Transverse colon (tissue), 4 donors: ENCODE data around the gene MUC6. TPM values are rescaled to one million over a fixed set of nuclear protein-coding genes. Genes with fewer than 3 reads are reported as not detected.
A peak's percentile ranks its signal among the peaks of the same experiment; 100 is the strongest.

Experiments used
- DNase-seq: peaks from one replicate; pipeline ENCODE4 v3.0.0-alpha.2; 2019
- H3K27ac ChIP-seq, 4 donors: fragments of 200-600 bp; sonication (generic); 2 replicates each; pipeline ENCODE4 v1.5.1; 2016 to 2018; ENCODE audit warnings: inconsistent platforms in 4 of 4
- H3K27me3 ChIP-seq: fragments of 200-600 bp; sonication (generic); 2 replicates; pipeline ENCODE4 v1.5.1; 2017; ENCODE audit warnings: inconsistent platforms
- H3K36me3 ChIP-seq, 4 donors: fragments of 200-600 bp; sonication (generic); 2 replicates each; pipeline ENCODE4 v1.5.1; 2017 to 2019; ENCODE audit warnings: inconsistent platforms in 4 of 4
- H3K4me1 ChIP-seq, 4 donors: fragments of 200-600 bp; sonication (generic); 2 replicates each; pipeline ENCODE4 v1.5.1; 2017 to 2020; ENCODE audit warnings: inconsistent platforms in 4 of 4
- H3K4me3 ChIP-seq, 4 donors: fragments of 200-600 bp; sonication (generic); 1 replicate in 1 of 4; 2 replicates in 3 of 4; pipeline versions ENCODE4 v1.5.1 to v1.6.1; 2017 to 2019; ENCODE audit warnings: inconsistent platforms in 4 of 4
- H3K9me3 ChIP-seq, 2 donors: fragments of 200-600 bp; sonication (generic); 2 replicates each; pipeline ENCODE4 v1.5.1; 2017 to 2019; ENCODE audit warnings: inconsistent platforms in 2 of 2
- EP300 ChIP-seq: sonication (generic); formaldehyde crosslinking; IDR thresholded peaks from one replicate; pipeline ENCODE4 v1.6.1; 2017; ENCODE audit warnings: antibody characterized with exemption, low read depth
- POLR2A ChIP-seq: fragments of 450-650 bp; IDR thresholded peaks from one replicate; pipeline ENCODE4 v1.6.1; 2016; ENCODE audit warnings: antibody characterized with exemption, mild to moderate bottlenecking, moderate library complexity
- POLR2AphosphoS5 ChIP-seq, 3 donors: sonication (generic); formaldehyde crosslinking; IDR thresholded peaks; one replicate each; pipeline ENCODE4 v1.6.1; 2016; ENCODE audit warnings: antibody characterized with exemption in 3 of 3
- WGBS, 2 donors: methylation state at CpG; one replicate each; pipeline ENCODE4 v1.1.5; 2018; ENCODE audit warnings: low coverage in 1 of 2; 5-methylcytosine and 5-hydroxymethylcytosine counted together
- in situ Hi-C, 4 donors: fragments of 200-750 bp; cut with MboI; loops; one replicate each; pipeline versions ENCODE4 v1.15.0 to v1.15.1; 2017; ENCODE audit warnings: low sequenced_read_pairs in 3 of 4, low pct_ligation_motif_present in 1 of 4, low pct_unique_long_range_greater_than_20kb in 1 of 4
- intact Hi-C: fragments of 100-400 bp; cut with DNase I; formaldehyde crosslinking; loops from one replicate; pipeline ENCODE4 v1.15.1; 2023; ENCODE audit warnings: low total_unique reads
- total RNA-seq, 4 donors: library from RNA; depleted of rRNA; stranded (reverse); fragments of >200 nt; gene quantifications; one replicate each; pipeline ENCODE4 v1.1.0, GENCODE V29; 2016
- TF ChIP-seq, protein P1 (sequence below), 5 experiments: fragments of 200-600 bp in 3 of 5; fragments of 450-650 bp in 2 of 5; sonication (generic) in 3 of 5; IDR thresholded peaks; 1 replicate in 2 of 5; 2 replicates in 3 of 5; pipeline ENCODE4 v1.5.1; 2016 to 2017; ENCODE audit warnings: antibody characterized with exemption in 5 of 5, inconsistent platforms in 3 of 5, mild to moderate bottlenecking in 2 of 5, moderate library complexity in 1 of 5

The MUC6 gene, protein sequence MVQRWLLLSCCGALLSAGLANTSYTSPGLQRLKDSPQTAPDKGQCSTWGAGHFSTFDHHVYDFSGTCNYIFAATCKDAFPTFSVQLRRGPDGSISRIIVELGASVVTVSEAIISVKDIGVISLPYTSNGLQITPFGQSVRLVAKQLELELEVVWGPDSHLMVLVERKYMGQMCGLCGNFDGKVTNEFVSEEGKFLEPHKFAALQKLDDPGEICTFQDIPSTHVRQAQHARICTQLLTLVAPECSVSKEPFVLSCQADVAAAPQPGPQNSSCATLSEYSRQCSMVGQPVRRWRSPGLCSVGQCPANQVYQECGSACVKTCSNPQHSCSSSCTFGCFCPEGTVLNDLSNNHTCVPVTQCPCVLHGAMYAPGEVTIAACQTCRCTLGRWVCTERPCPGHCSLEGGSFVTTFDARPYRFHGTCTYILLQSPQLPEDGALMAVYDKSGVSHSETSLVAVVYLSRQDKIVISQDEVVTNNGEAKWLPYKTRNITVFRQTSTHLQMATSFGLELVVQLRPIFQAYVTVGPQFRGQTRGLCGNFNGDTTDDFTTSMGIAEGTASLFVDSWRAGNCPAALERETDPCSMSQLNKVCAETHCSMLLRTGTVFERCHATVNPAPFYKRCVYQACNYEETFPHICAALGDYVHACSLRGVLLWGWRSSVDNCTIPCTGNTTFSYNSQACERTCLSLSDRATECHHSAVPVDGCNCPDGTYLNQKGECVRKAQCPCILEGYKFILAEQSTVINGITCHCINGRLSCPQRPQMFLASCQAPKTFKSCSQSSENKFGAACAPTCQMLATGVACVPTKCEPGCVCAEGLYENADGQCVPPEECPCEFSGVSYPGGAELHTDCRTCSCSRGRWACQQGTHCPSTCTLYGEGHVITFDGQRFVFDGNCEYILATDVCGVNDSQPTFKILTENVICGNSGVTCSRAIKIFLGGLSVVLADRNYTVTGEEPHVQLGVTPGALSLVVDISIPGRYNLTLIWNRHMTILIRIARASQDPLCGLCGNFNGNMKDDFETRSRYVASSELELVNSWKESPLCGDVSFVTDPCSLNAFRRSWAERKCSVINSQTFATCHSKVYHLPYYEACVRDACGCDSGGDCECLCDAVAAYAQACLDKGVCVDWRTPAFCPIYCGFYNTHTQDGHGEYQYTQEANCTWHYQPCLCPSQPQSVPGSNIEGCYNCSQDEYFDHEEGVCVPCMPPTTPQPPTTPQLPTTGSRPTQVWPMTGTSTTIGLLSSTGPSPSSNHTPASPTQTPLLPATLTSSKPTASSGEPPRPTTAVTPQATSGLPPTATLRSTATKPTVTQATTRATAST (N-terminal part only)
- not detected for total RNA-seq

DNA sequence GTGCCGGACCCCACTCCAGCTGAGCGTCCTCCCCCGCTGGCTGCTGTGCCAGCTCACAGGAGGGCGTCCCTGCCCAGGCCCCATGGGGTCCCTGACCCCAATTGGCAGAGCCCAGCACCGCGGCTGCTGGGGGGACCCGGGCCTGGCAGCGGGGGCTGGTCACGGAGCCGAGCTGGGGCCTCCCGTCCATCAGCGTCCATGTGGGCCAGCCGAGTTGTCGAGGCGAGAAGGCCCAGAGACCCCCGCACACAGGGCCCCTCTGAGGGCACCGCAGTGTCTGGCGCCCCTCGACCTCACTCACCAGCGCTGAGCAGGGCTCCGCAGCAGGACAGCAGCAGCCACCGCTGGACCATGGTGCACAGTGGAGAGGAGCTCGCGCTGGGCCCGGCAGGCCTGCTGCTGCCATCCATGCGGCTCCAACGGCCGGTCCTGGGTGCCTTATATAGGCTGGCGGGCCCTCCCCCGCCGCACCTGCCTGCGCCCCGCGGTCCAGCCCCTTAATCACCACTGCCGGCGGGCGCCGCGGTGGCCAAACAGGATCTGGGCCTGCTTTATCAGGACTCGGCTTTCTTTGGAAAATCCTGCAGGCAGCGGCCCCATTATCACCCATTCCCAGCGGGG is at the start of gene MUC6:
Gene MUC6, minus strand, starts transcription at position 416 of the 621 bp plus-strand sequence. Its CDS starts 63 bp downstream, at position 353.
- peaks cover 34% of the 10 kb centered on the region for H3K27me3 ChIP-seq
- no peak within 1 kb of the TSS for H3K4me3 ChIP-seq
- H3K9me3 ChIP-seq, result no peaks in the 10 kb centered on the region
- intact Hi-C loops (no loop called here), in situ Hi-C loops (loop anchor here in 3 of 4 donors (25.0 kb wide), 2 partner anchors 124 to 174 kb away; partner anchors contain the start of gene CHID1 (in 1 of the 3))
- DNase-seq, result no peak
- no peak within 1 kb of the TSS for H3K27ac ChIP-seq
- H3K36me3 ChIP-seq, result no peaks in the 10 kb centered on the region
- H3K4me1 ChIP-seq, result no peaks in the 10 kb centered on the region
- 48% methylated on average over 5 of the region's 42 CpGs; no CpG with 5 or more reads in 1 of the 2 donors for WGBS, 2 donors
- no peak for TF ChIP-seq POLR2A
- TF ChIP-seq POLR2AphosphoS5 (IDR thresholded peaks at IDR 0.05), result no peak
- TF ChIP-seq, protein P1, sequence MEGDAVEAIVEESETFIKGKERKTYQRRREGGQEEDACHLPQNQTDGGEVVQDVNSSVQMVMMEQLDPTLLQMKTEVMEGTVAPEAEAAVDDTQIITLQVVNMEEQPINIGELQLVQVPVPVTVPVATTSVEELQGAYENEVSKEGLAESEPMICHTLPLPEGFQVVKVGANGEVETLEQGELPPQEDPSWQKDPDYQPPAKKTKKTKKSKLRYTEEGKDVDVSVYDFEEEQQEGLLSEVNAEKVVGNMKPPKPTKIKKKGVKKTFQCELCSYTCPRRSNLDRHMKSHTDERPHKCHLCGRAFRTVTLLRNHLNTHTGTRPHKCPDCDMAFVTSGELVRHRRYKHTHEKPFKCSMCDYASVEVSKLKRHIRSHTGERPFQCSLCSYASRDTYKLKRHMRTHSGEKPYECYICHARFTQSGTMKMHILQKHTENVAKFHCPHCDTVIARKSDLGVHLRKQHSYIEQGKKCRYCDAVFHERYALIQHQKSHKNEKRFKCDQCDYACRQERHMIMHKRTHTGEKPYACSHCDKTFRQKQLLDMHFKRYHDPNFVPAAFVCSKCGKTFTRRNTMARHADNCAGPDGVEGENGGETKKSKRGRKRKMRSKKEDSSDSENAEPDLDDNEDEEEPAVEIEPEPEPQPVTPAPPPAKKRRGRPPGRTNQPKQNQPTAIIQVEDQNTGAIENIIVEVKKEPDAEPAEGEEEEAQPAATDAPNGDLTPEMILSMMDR (IDR thresholded peaks at IDR 0.05), result no peak
- no peak for TF ChIP-seq EP300

DNA sequence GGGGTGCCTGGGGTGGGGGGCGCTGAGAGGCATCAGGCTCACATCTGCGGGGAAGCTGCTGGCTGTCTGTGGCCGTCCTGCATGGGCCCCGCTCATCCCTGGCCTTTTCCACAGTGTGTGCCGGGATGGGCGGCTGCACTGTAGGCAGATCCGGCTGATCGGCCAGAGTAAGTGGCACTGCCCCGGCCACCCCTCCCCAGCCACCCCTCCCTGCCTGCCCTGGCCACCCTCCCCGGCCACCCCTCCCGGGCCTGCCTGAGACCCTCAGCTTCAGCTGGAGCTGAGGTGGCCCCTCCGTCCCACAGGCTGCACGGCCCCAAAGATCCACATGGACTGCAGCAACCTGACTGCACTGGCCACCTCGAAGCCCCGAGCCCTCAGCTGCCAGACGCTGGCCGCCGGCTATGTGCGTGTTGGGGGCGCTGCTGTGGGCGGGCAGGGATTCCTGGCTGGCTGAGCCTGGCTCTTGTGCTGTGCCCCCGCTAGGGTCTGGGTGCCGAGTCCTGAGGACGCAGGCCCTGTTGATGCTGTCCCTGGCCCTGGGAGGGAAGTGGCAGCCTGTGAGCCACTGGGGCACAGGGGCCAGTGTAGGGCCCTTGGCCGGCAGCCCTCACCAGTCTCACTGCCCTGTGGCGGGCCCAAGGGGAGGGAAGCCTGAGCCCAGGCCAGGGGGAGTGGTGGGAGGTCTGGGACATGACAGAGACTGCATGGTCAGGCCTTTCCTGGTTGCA is 49.1 kb upstream of the MUC6 start:
- WGBS, 2 donors, result 88% methylated on average over 26 of the region's 26 CpGs; no CpG with 5 or more reads in 1 of the 2 donors
- no peaks in the 10 kb centered on the region for H3K4me1 ChIP-seq
- no peak for DNase-seq
- intact Hi-C loops (no loop called here), in situ Hi-C loops (no loop called here)
- no peak overlapping the region for H3K4me3 ChIP-seq
- TF ChIP-seq, protein P1 (IDR thresholded peaks at IDR 0.05), result no peak
- no peak for TF ChIP-seq POLR2A
- TF ChIP-seq POLR2AphosphoS5 (IDR thresholded peaks at IDR 0.05), result no peak
- no peak for TF ChIP-seq EP300
- no peaks in the 10 kb centered on the region for H3K36me3 ChIP-seq
- no peak overlapping the region for H3K27ac ChIP-seq
- no peaks in the 10 kb centered on the region for H3K9me3 ChIP-seq
- peaks cover 3% of the 10 kb centered on the region for H3K27me3 ChIP-seq

DNA sequence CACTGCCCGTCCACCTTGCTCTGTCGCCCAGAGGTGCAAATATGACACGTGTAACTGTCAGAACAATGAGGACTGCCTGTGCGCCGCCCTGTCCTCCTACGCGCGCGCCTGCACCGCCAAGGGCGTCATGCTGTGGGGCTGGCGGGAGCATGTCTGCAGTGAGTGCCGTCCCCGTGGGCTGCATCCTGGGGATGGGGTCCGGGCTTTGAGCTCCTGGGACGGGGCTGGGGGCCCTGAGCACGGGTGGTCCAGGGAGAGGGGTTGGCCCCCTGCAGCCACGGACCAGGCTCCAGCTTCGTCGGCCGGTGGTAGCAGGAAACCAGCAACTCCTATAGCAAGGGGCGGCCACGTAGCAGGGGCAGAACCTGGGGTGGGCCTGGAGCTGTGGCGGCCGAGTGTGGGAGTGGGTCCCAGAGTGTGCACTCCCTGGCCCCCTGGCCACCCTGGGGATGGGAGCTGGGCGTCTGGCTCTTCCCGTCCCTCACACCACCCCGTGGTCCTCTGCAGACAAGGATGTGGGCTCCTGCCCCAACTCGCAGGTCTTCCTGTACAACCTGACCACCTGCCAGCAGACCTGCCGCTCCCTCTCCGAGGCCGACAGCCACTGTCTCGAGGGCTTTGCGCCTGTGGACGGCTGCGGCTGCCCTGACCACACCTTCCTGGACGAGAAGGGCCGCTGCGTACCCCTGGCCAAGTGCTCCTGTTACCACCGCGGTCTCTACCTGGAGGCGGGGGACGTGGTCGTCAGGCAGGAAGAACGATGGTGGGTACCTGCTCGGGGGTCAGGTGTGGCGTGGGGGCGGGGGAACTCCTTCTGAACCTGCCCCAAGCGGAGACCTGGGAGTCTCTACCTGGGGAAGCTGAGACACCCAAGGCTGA is 48.3 kb upstream of the MUC6 start:
- no peaks in the 10 kb centered on the region for H3K4me1 ChIP-seq
- DNase-seq, result no peak
- no peak overlapping the region for H3K4me3 ChIP-seq
- in situ Hi-C loops, result no loop called here
- TF ChIP-seq POLR2A (no peak), POLR2AphosphoS5 (IDR thresholded peaks at IDR 0.05) (peak in 1 of 3 donors; percentile 31), EP300 (no peak)
- TF ChIP-seq, protein P1 (IDR thresholded peaks at IDR 0.05), result no peak
- H3K9me3 ChIP-seq, result no peaks in the 10 kb centered on the region
- intact Hi-C loops, result no loop called here
- no peak overlapping the region for H3K27ac ChIP-seq
- H3K36me3 ChIP-seq, result no peaks in the 10 kb centered on the region
- 76% methylated on average over 43 of the region's 49 CpGs; no CpG with 5 or more reads in 1 of the 2 donors for WGBS, 2 donors
- peaks cover 3% of the 10 kb centered on the region for H3K27me3 ChIP-seq
